Panc1 (cell line): ENCODE data around the gene EEF1AKMT1. TPM values are rescaled to one million over a fixed set of nuclear protein-coding genes. Genes with fewer than 3 reads are reported as not detected.

ENCODE experiments used
- ATAC-seq: fragments of 200-7000 bp; cut with Tn5 transposase; 2 replicates; pipeline ENCODE4 v1.9.1; 2020; ENCODE audit warnings: mild to moderate bottlenecking, moderate library complexity
- BruUV-seq: library from RNA; stranded (reverse); fragments of 400-500 nt; replicated peaks from 2 replicates; lab custom pipeline; 2021; lab: Mats Ljungman, UMichigan
- CTCF ChIA-PET: fragments of 300-600 bp; sonication (Branson Sonifier 250); formaldehyde crosslinking; loops from one replicate; lab custom pipeline; 2022; ENCODE audit warnings: antibody characterized with exemption; lab: Charles Lee
- POLR2A ChIA-PET: fragments of 300-600 bp; sonication (Branson Sonifier 250); formaldehyde crosslinking; loops from one replicate; lab custom pipeline; 2022; ENCODE audit warnings: antibody characterized with exemption; lab: Charles Lee
- DNase-seq: peaks from one replicate; pipeline ENCODE4 v3.0.0-alpha.2; 2010; ENCODE audit warnings: low read depth, low spot score
- H3K27ac ChIP-seq: 2 replicates; pipeline ENCODE4 v1.5.1; 2011; ENCODE audit warnings: mild to moderate bottlenecking, low read length, inconsistent platforms
- H3K27me3 ChIP-seq: fragments of 200-500 bp; sonication (Bioruptor generic); 2 replicates; pipeline ENCODE4 v1.6.0; 2014; ENCODE audit warnings: low read length, inconsistent platforms; ENCODE audit not compliant: control insufficient read depth, insufficient read depth
- H3K36me3 ChIP-seq: fragments of 200-500 bp; sonication (Bioruptor generic); 2 replicates; pipeline ENCODE4 v1.5.1; 2014; ENCODE audit warnings: inconsistent platforms, mild to moderate bottlenecking, low read length, moderate library complexity; ENCODE audit not compliant: control insufficient read depth, insufficient read depth
- H3K4me1 ChIP-seq: 2 replicates; pipeline ENCODE4 v1.5.1; 2011; ENCODE audit warnings: inconsistent platforms, mild to moderate bottlenecking, low read length, moderate library complexity; ENCODE audit not compliant: control insufficient read depth, insufficient read depth
- H3K4me3 ChIP-seq, 2 experiments: 2 replicates each; pipeline ENCODE4 v1.5.1; 2011 to 2012; ENCODE audit warnings: low read depth in 2 of 2, low read length in 2 of 2, mild to moderate bottlenecking in 2 of 2, inconsistent platforms in 1 of 2, moderate library complexity in 1 of 2
- H3K9me3 ChIP-seq: fragments of 200-500 bp; sonication (Bioruptor generic); 2 replicates; pipeline ENCODE4 v1.5.1; 2014; ENCODE audit warnings: low read depth, mild to moderate bottlenecking, inconsistent platforms, low read length, moderate library complexity; ENCODE audit not compliant: control insufficient read depth, insufficient read depth
- CTCF ChIP-seq: fragments of 450-650 bp; IDR thresholded peaks from 2 replicates; pipeline ENCODE4 v1.5.1; 2017; ENCODE audit warnings: mild to moderate bottlenecking
- POLR2AphosphoS5 ChIP-seq: IDR thresholded peaks from 2 replicates; pipeline ENCODE4 v1.6.1; 2012; ENCODE audit warnings: mild to moderate bottlenecking, low read depth, low read length, moderate library complexity
- REST ChIP-seq, 2 experiments: IDR thresholded peaks; 2 replicates each; pipeline ENCODE4 v1.6.1; 2011 to 2012; ENCODE audit warnings: low read depth in 2 of 2, control low read depth in 1 of 2, low read length in 1 of 2, mild to moderate bottlenecking in 1 of 2, moderate library complexity in 1 of 2; ENCODE audit not compliant: insufficient read depth in 1 of 2
- SIN3A ChIP-seq: IDR thresholded peaks from 2 replicates; pipeline ENCODE4 v1.6.1; 2012; ENCODE audit warnings: low read depth, mild to moderate bottlenecking, low read length, moderate library complexity, borderline replicate concordance; ENCODE audit not compliant: insufficient read depth
- TCF7L2 ChIP-seq: IDR thresholded peaks from 2 replicates; pipeline ENCODE4 v1.6.1; 2011; ENCODE audit warnings: mild to moderate bottlenecking, low read depth, low read length, inconsistent platforms
- in situ Hi-C: cut with HindIII; loops from 2 replicates; pipeline ENCODE4 v1.10.0; 2016; ENCODE audit warnings: low sequenced_read_pairs, low pct_unique_long_range_greater_than_20kb
- intact Hi-C: fragments of 100-400 bp; cut with micrococcal nuclease; formaldehyde crosslinking; loops from one replicate; pipeline ENCODE4 v1.10.0; 2022; ENCODE audit not compliant: unreplicated experiment
- total RNA-seq: library from RNA; stranded (reverse); gene quantifications from one replicate; pipeline ENCODE4 v1.2.1, GENCODE V29; 2021; ENCODE audit not compliant: unreplicated experiment

Gene EEF1AKMT1
- total RNA-seq, 1 experiment from 2014 or later, result 5.4 TPM

- Histone ChIP-seq H3K4me1 (no peaks in the 10 kb centered on the region), H3K27me3 (no peaks in the 10 kb centered on the region), H3K4me3 (no peak overlapping the region), H3K27ac (no peak overlapping the region), H3K36me3 (no peaks in the 10 kb centered on the region), H3K9me3 (no peaks in the 10 kb centered on the region)
- no peak for DNase-seq
- intact Hi-C loops, result no loop called here
- no peak for ATAC-seq
- in situ Hi-C loops, result no loop called here
- no peak for TF ChIP-seq POLR2AphosphoS5
- no peak for TF ChIP-seq REST (IDR thresholded peaks at IDR 0.05; ENCODE audit: insufficient read depth in 1 of 2, low read depth in 2 of 2, low read length in 1 of 2)
- TF ChIP-seq SIN3A, result no peak
- TF ChIP-seq TCF7L2, result no peak
- TF ChIP-seq CTCF, result no peak
- ChIA-PET CTCF (no interaction called here), POLR2A (no interaction called here)
- BruUV-seq, result no TSS peak
Observed at GRCh38 chr13:20721058-20721453, 52.7 kb downstream of the EEF1AKMT1 start.

GRCh38 chr13:20720499-20720898 is 53.3 kb downstream of the EEF1AKMT1 start:
- in situ Hi-C loops, result no loop called here
- CTCF ChIA-PET, result interaction anchor here (0.7 kb wide), 1 partner anchor 487 kb away, joined by 3 read pairs; no protein-coding TSS in a partner anchor

More at GRCh38 chr13:20720499-20720898, 53.3 kb downstream of the EEF1AKMT1 start:
- Histone ChIP-seq H3K36me3 (no peaks in the 10 kb centered on the region), H3K27ac (no peak overlapping the region), H3K9me3 (no peaks in the 10 kb centered on the region), H3K4me1 (no peaks in the 10 kb centered on the region), H3K27me3 (no peaks in the 10 kb centered on the region), H3K4me3 (no peak overlapping the region)
- ATAC-seq (no peak), DNase-seq (no peak)
- POLR2A ChIA-PET, result no interaction called here
- intact Hi-C loops, result no loop called here
- BruUV-seq, result no TSS peak
- TF ChIP-seq POLR2AphosphoS5 (no peak), TCF7L2 (no peak), REST (IDR thresholded peaks at IDR 0.05; ENCODE audit: insufficient read depth in 1 of 2, low read depth in 2 of 2, low read length in 1 of 2) (no peak), CTCF (no peak), SIN3A (no peak)
